ENCODE data around the gene CDC42EP5.
"Not testable (repeated sequence)": the region's sequence is repeated elsewhere in the genome, so short reads cannot be mapped to it uniquely, and the experiment has no call there.

Gene CDC42EP5

GRCh38 chr19:54518844-54519243, 45.7 kb upstream of the CDC42EP5 start:
- no peaks in the 10 kb centered on the region for H3K36me3 ChIP-seq (ENCODE audit: control insufficient read depth, low read length)
- peaks cover 61% of the 10 kb centered on the region for H3K27me3 ChIP-seq (ENCODE audit: control insufficient read depth, low read length)
- peaks cover 7% of the 10 kb centered on the region; the same call in 1 of the 2 replicates for H4K20me1 ChIP-seq (ENCODE audit: control insufficient read depth, insufficient read depth, low read depth, low read length)
- no peaks in the 10 kb centered on the region for H3K9me2 ChIP-seq (replicated peaks; ENCODE audit: control insufficient read depth, low read length)
- H3K79me2 ChIP-seq (ENCODE audit: control insufficient read depth, low read length) = no peaks in the 10 kb centered on the region
- no peak overlapping the region for H3K27ac ChIP-seq (ENCODE audit: low read depth, low read length)
- no peaks in the 10 kb centered on the region for H3K9me3 ChIP-seq (ENCODE audit: control insufficient read depth, insufficient read depth, low read length)
- 0 out of 2 replicates have a peak overlapping the region, but pooled peaks have one; percentile 15 for H3K4me2 ChIP-seq (ENCODE audit: low read length)
- H3K4me1 ChIP-seq (ENCODE audit: control insufficient read depth, low read length) = peaks cover 38% of the 10 kb centered on the region
- TF ChIP-seq EZH2phosphoT487 (IDR thresholded peaks at IDR 0.05; ENCODE audit: borderline replicate concordance, low read length) (no peak), CTCF (IDR thresholded peaks at IDR 0.05; ENCODE audit: low read depth, low read length, poor library complexity, severe bottlenecking) (no peak)
- no peak overlapping the region for H3K4me3 ChIP-seq (ENCODE audit: low read length)
- peaks cover 4% of the 10 kb centered on the region; the same call in 1 of the 2 replicates for H3F3A ChIP-seq (ENCODE audit: control insufficient read depth, insufficient read depth)

DNA sequence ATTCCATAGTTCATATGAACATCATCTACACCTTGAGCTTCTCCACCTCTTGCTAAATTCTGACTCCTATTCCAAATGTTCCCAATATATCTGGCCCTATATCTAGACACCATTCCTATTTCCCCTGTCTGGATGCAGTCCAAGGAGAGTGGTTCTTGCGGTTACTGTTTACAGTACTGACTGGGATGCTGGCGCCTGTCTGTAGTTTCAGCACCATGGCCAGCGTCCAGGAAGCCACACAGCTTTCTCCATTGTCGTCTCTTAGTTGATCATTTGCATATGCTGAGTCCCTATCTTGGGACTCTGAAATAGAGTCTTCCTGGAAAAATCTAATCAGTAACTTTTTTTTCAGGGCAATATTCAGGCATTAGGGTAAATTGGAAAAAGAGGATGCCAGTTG, 44.4 kb upstream of the CDC42EP5 start:
- Histone ChIP-seq H3F3A (ENCODE audit: control insufficient read depth, insufficient read depth) (peaks cover 4% of the 10 kb centered on the region; the same call in 1 of the 2 replicates), H4K20me1 (ENCODE audit: control insufficient read depth, insufficient read depth, low read depth, low read length) (peaks cover 7% of the 10 kb centered on the region; the same call in 1 of the 2 replicates), H3K4me2 (ENCODE audit: low read length) (no peak overlapping the region), H3K4me1 (ENCODE audit: control insufficient read depth, low read length) (peaks cover 31% of the 10 kb centered on the region), H3K9me3 (ENCODE audit: control insufficient read depth, insufficient read depth, low read length) (no peaks in the 10 kb centered on the region), H3K27me3 (ENCODE audit: control insufficient read depth, low read length) (peaks cover 51% of the 10 kb centered on the region), H3K27ac (ENCODE audit: low read depth, low read length) (no peak overlapping the region), H3K4me3 (ENCODE audit: low read length) (no peak overlapping the region), H3K9me2 (replicated peaks; ENCODE audit: control insufficient read depth, low read length) (no peaks in the 10 kb centered on the region), H3K36me3 (ENCODE audit: control insufficient read depth, low read length) (no peaks in the 10 kb centered on the region), H3K79me2 (ENCODE audit: control insufficient read depth, low read length) (no peaks in the 10 kb centered on the region)
- TF ChIP-seq EZH2phosphoT487 (IDR thresholded peaks at IDR 0.05; ENCODE audit: borderline replicate concordance, low read length) (no peak), CTCF (IDR thresholded peaks at IDR 0.05; ENCODE audit: low read depth, low read length, poor library complexity, severe bottlenecking) (no peak)

DNA sequence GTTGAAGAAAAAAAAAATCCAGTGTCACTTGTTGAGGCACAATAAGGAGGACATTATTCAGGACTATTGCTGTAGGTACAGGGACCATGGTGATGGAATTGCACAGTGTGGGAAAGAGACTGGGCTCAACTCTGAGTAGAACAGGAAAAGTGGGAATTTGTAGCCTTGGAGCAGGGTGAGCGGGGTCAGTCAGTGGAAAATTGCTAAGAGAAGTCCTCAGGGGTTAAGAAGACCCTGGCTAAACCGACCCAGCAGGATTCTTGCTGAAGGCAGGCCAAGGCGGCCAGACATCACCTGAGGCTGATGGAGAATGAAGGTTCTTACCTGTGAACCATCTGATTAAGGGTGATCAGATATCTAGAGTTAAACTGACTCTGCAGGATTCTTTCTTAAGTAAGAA, 42.1 kb upstream of the CDC42EP5 start:
- Histone ChIP-seq H3K36me3 (ENCODE audit: control insufficient read depth, low read length) (no peaks in the 10 kb centered on the region), H3K27ac (ENCODE audit: low read depth, low read length) (no peak overlapping the region), H3K79me2 (ENCODE audit: control insufficient read depth, low read length) (no peaks in the 10 kb centered on the region), H3K9me2 (replicated peaks; ENCODE audit: control insufficient read depth, low read length) (no peaks in the 10 kb centered on the region), H3K4me1 (ENCODE audit: control insufficient read depth, low read length) (peaks cover 13% of the 10 kb centered on the region), H3K27me3 (ENCODE audit: control insufficient read depth, low read length) (peaks cover 32% of the 10 kb centered on the region), H4K20me1 (ENCODE audit: control insufficient read depth, insufficient read depth, low read depth, low read length) (no peaks in the 10 kb centered on the region), H3K4me2 (ENCODE audit: low read length) (no peak overlapping the region), H3F3A (ENCODE audit: control insufficient read depth, insufficient read depth) (peaks cover 4% of the 10 kb centered on the region; the same call in 1 of the 2 replicates), H3K9me3 (ENCODE audit: control insufficient read depth, insufficient read depth, low read length) (no peaks in the 10 kb centered on the region), H3K4me3 (ENCODE audit: low read length) (no peak overlapping the region)
- TF ChIP-seq CTCF (IDR thresholded peaks at IDR 0.05; ENCODE audit: low read depth, low read length, poor library complexity, severe bottlenecking) (no peak), EZH2phosphoT487 (IDR thresholded peaks at IDR 0.05; ENCODE audit: borderline replicate concordance, low read length) (no peak)

DNA sequence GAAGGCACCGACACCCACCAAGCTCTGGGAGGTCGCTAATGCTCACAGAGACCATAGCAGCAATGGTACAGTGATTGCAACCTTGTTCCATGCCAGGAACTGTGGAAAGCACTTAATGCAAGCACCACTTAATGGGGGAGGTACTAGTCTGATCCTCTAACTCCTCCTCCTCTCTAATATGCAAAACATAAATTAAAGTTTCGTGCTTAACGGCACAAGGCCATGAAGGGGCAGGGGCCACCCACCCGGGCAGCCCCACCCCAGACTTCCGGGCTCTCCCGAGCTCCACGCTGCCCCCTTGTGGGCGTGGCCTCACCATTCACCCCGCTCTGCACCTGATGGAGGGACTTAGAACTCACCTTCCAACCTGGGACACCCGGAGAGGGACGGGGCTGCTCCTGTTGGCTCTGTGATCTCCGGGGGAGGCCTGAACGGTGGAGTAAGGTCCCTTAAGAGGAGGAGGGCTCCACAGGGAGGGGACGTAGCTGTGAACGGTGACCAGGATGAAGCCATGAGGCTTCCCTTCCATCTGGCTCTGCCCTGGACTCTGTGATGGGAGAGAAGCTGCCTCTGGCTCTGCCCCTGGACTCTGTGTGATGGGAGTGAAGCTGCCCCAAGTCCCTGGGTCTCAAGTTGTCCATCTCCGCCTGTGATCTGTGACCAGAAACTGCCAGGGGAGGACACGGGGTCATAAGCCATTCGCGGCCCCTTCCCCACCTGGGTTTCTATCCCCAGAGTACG, 36.3 kb upstream of the CDC42EP5 start:
- not testable (repeated sequence) for H3K27ac ChIP-seq (ENCODE audit: low read depth, low read length); H3K79me2 ChIP-seq (ENCODE audit: control insufficient read depth, low read length); H3K9me2 ChIP-seq (replicated peaks; ENCODE audit: control insufficient read depth, low read length); H3K36me3 ChIP-seq (ENCODE audit: control insufficient read depth, low read length); H3K4me3 ChIP-seq (ENCODE audit: low read length); H3K4me2 ChIP-seq (ENCODE audit: low read length); H4K20me1 ChIP-seq (ENCODE audit: control insufficient read depth, insufficient read depth, low read depth, low read length); H3F3A ChIP-seq (ENCODE audit: control insufficient read depth, insufficient read depth); H3K27me3 ChIP-seq (ENCODE audit: control insufficient read depth, low read length); H3K9me3 ChIP-seq (ENCODE audit: control insufficient read depth, insufficient read depth, low read length)
- peaks cover 26% of the 10 kb centered on the region for H3K4me1 ChIP-seq (ENCODE audit: control insufficient read depth, low read length)

DNA sequence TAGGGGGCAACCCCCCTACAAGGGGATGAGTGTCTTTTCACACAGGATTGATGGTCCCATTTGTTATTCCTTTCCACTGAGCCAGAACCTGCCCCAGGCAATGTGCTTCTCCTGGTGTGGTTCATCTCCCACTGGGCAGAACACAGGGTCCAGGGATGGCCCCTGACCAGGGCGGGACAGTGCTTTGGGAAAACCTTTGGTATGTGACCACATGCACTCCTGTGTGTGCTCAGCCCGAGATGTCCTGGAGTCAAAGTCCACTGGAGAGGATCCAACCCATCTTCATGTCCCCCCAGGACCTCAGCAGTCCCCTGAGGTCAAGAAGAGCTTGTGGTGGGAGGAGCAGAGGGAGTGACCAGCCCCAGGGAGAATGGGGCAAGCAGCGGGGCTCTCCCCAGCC, 35.4 kb upstream of the CDC42EP5 start:
- not testable (repeated sequence) for H3K36me3 ChIP-seq (ENCODE audit: control insufficient read depth, low read length); H3K9me3 ChIP-seq (ENCODE audit: control insufficient read depth, insufficient read depth, low read length); H4K20me1 ChIP-seq (ENCODE audit: control insufficient read depth, insufficient read depth, low read depth, low read length); H3K4me3 ChIP-seq (ENCODE audit: low read length); H3F3A ChIP-seq (ENCODE audit: control insufficient read depth, insufficient read depth); H3K9me2 ChIP-seq (replicated peaks; ENCODE audit: control insufficient read depth, low read length); H3K79me2 ChIP-seq (ENCODE audit: control insufficient read depth, low read length); H3K27ac ChIP-seq (ENCODE audit: low read depth, low read length); H3K27me3 ChIP-seq (ENCODE audit: control insufficient read depth, low read length)
- peaks cover 26% of the 10 kb centered on the region for H3K4me1 ChIP-seq (ENCODE audit: control insufficient read depth, low read length)
- H3K4me2 ChIP-seq (ENCODE audit: low read length) = peak overlapping the region; percentile 59; the same call in 1 of the 2 replicates
